HCT116 (cell line): ENCODE results near the gene ATP8B3. TPM values are rescaled to one million over a fixed set of nuclear protein-coding genes. Genes with fewer than 3 reads are reported as not detected.

ENCODE experiments used
- ATAC-seq: fragments of 200-7000 bp; cut with Tn5 transposase; 2 replicates; pipeline ENCODE4 v1.9.1; 2020; ENCODE audit warnings: mild to moderate bottlenecking, moderate library complexity
- BruUV-seq: library from RNA; stranded (reverse); fragments of 400-500 nt; replicated peaks from 2 replicates; lab custom pipeline; 2021; lab: Mats Ljungman, UMichigan
- CTCF ChIA-PET: fragments of 300-600 bp; sonication (Branson Sonifier 250); formaldehyde crosslinking; loops from one replicate; lab custom pipeline; 2021; ENCODE audit warnings: antibody characterized with exemption; lab: Charles Lee
- POLR2A ChIA-PET: fragments of 300-600, 350-600 bp; sonication (Branson Sonifier 250); formaldehyde crosslinking; loops from one replicate; lab custom pipeline; 2021; ENCODE audit warnings: antibody characterized with exemption; lab: Charles Lee
- RAD21 ChIA-PET, 2 experiments: fragments of 300-600 bp; sonication (Branson Sonifier 250); formaldehyde crosslinking; loops; one replicate each; lab custom pipeline; 2023; ENCODE audit warnings: low total read pairs in 2 of 2; ENCODE audit not compliant: uncharacterized antibody in 2 of 2, unreplicated experiment in 2 of 2, low non-redundant PET in 1 of 2; lab: Charles Lee
- DNase-seq: peaks from one replicate; pipeline ENCODE4 v3.0.0-alpha.2; 2010; ENCODE audit warnings: low read depth, low spot score
- H2AFZ ChIP-seq: fragments of 200-600 bp; shearing (Covaris generic), sonication (generic); 2 replicates; pipeline ENCODE4 v1.6.1; 2017; ENCODE audit warnings: low read depth, mixed run types, mixed read lengths, antibody characterized with exemption, low read length; ENCODE audit not compliant: poor library complexity, severe bottlenecking
- H3K27ac ChIP-seq: 2 replicates; pipeline ENCODE4 v1.5.1; 2012; ENCODE audit warnings: low read depth, low read length
- H3K27me3 ChIP-seq: fragments of 200-600 bp; sonication (generic); 2 replicates; pipeline ENCODE4 v1.6.1; 2016; ENCODE audit warnings: mixed run types, low read length, mixed read lengths; ENCODE audit not compliant: insufficient read depth
- H3K36me3 ChIP-seq, 2 experiments: fragments of 200-500 bp in 1 of 2; fragments of 200-600 bp in 1 of 2; sonication (Bioruptor generic) in 1 of 2; sonication (generic) in 1 of 2; 2 replicates each; pipeline versions ENCODE4 v1.5.1 to v1.6.1; 2014 to 2016; ENCODE audit warnings: low read length in 2 of 2, inconsistent platforms in 1 of 2, mixed read lengths in 1 of 2, mixed run types in 1 of 2; ENCODE audit not compliant: insufficient read depth in 2 of 2, control insufficient read depth in 1 of 2
- H3K4me1 ChIP-seq, 2 experiments: fragments of 200-600 bp in 1 of 2; sonication (generic) in 1 of 2; 2 replicates each; pipeline versions ENCODE4 v1.5.1 to v1.6.1; 2012 to 2017; ENCODE audit warnings: low read length in 2 of 2, inconsistent platforms in 1 of 2, mild to moderate bottlenecking in 1 of 2, mixed read lengths in 1 of 2, mixed run types in 1 of 2, moderate library complexity in 1 of 2; ENCODE audit not compliant: insufficient read depth in 2 of 2, control insufficient read depth in 1 of 2
- H3K4me2 ChIP-seq: fragments of 200-600 bp; sonication (generic); 2 replicates; pipeline ENCODE4 v1.6.1; 2017; ENCODE audit warnings: mixed run types, low read length, mixed read lengths
- H3K4me3 ChIP-seq, 2 experiments: fragments of 200-600 bp in 1 of 2; sonication (generic) in 1 of 2; replicated peaks in 1 of 2; 2 replicates each; pipeline ENCODE4 v1.5.1; 2011 to 2016; ENCODE audit warnings: low read length in 2 of 2, control low read depth in 1 of 2, low read depth in 1 of 2, mild to moderate bottlenecking in 1 of 2, mixed read lengths in 1 of 2, mixed run types in 1 of 2
- H3K79me2 ChIP-seq: fragments of 200-600 bp; sonication (generic); 2 replicates; pipeline ENCODE4 v1.6.1; 2017; ENCODE audit warnings: mild to moderate bottlenecking, mixed run types, low read length, moderate library complexity, mixed read lengths; ENCODE audit not compliant: insufficient read depth
- H3K9ac ChIP-seq: fragments of 200-600 bp; sonication (generic); 2 replicates; pipeline ENCODE4 v1.6.1; 2016; ENCODE audit warnings: low read length, mixed read lengths
- H3K9me2 ChIP-seq: fragments of 200-600 bp; sonication (generic), shearing (Covaris generic); 2 replicates; pipeline ENCODE4 v1.6.1; 2017; ENCODE audit warnings: mixed run types, mild to moderate bottlenecking, moderate library complexity; ENCODE audit not compliant: insufficient read depth
- H3K9me3 ChIP-seq, 2 experiments: fragments of 200-500 bp in 1 of 2; fragments of 200-600 bp in 1 of 2; sonication (Bioruptor generic) in 1 of 2; sonication (generic) in 1 of 2; 2 replicates each; pipeline ENCODE4 v1.6.1; 2014 to 2017; ENCODE audit warnings: low read length in 2 of 2, mixed read lengths in 2 of 2, inconsistent platforms in 1 of 2, low read depth in 1 of 2, mild to moderate bottlenecking in 1 of 2, mixed run types in 1 of 2, moderate library complexity in 1 of 2; ENCODE audit not compliant: control insufficient read depth in 1 of 2, insufficient read depth in 1 of 2
- H4K20me1 ChIP-seq: fragments of 200-600 bp; sonication (generic), shearing (Covaris generic); 2 replicates; pipeline ENCODE4 v1.6.1; 2017; ENCODE audit warnings: mixed run types, mild to moderate bottlenecking, moderate library complexity; ENCODE audit not compliant: insufficient read depth
- CBX3 ChIP-seq: IDR thresholded peaks from 2 replicates; pipeline ENCODE4 v1.6.1; 2012; ENCODE audit warnings: low read depth
- CEBPB ChIP-seq: IDR thresholded peaks from 2 replicates; pipeline ENCODE4 v1.6.1; 2012; ENCODE audit warnings: low read depth
- CTCF ChIP-seq, 3 experiments: fragments of 200-600 bp in 1 of 3; sonication (generic) in 1 of 3; IDR thresholded peaks in 2 of 3; conservative IDR thresholded peaks in 1 of 3; 2 replicates each; pipeline ENCODE4 v1.5.1; 2012 to 2017; ENCODE audit warnings: low read depth in 2 of 3, low read length in 2 of 3, antibody characterized with exemption in 1 of 3, borderline replicate concordance in 1 of 3, control low read depth in 1 of 3, mild to moderate bottlenecking in 1 of 3, mixed read lengths in 1 of 3, mixed run types in 1 of 3, moderate library complexity in 1 of 3; ENCODE audit not compliant: insufficient read depth in 1 of 3
- EGR1 ChIP-seq: IDR thresholded peaks from 2 replicates; pipeline ENCODE4 v1.6.1; 2012; ENCODE audit warnings: low read depth
- ELF1 ChIP-seq: IDR thresholded peaks from 2 replicates; pipeline ENCODE4 v1.6.1; 2012; ENCODE audit warnings: low read depth, borderline replicate concordance
- EZH2 ChIP-seq: fragments of 200-600 bp; sonication (generic); IDR thresholded peaks from 2 replicates; pipeline ENCODE4 v1.6.1; 2017; ENCODE audit warnings: antibody characterized with exemption, mixed run types
- EZH2phosphoT487 ChIP-seq: fragments of 200-600 bp; IDR thresholded peaks from 2 replicates; pipeline ENCODE4 v1.6.1; 2018; ENCODE audit warnings: antibody characterized with exemption, borderline replicate concordance
- FOSL1 ChIP-seq: IDR thresholded peaks from 2 replicates; pipeline ENCODE4 v1.6.1; 2012; ENCODE audit warnings: low read depth
- JUND ChIP-seq: IDR thresholded peaks from 2 replicates; pipeline ENCODE4 v1.6.1; 2012
- MAX ChIP-seq: IDR thresholded peaks from 2 replicates; pipeline ENCODE4 v1.6.1; 2012
- POLR2A ChIP-seq: IDR thresholded peaks from 2 replicates; pipeline ENCODE4 v1.7.0; 2011; ENCODE audit warnings: borderline replicate concordance; ENCODE audit not compliant: insufficient read depth, insufficient read length; ENCODE audit errors: extremely low read depth
- POLR2AphosphoS5 ChIP-seq: IDR thresholded peaks from 2 replicates; pipeline ENCODE4 v1.6.1; 2011; ENCODE audit warnings: mild to moderate bottlenecking, low read depth, low read length, moderate library complexity
- RAD21 ChIP-seq: IDR thresholded peaks from 2 replicates; pipeline ENCODE4 v1.6.1; 2012; ENCODE audit warnings: low read depth, mild to moderate bottlenecking
- REST ChIP-seq: IDR thresholded peaks from 2 replicates; pipeline ENCODE4 v1.6.1; 2012; ENCODE audit warnings: low read depth
- SIN3A ChIP-seq: IDR thresholded peaks from 2 replicates; pipeline ENCODE4 v1.6.1; 2012; ENCODE audit warnings: low read depth
- SP1 ChIP-seq: IDR thresholded peaks from 2 replicates; pipeline ENCODE4 v1.6.1; 2012; ENCODE audit warnings: low read depth
- SRF ChIP-seq: IDR thresholded peaks from 2 replicates; pipeline ENCODE4 v1.6.1; 2012; ENCODE audit warnings: low read depth
- TCF7L2 ChIP-seq: IDR thresholded peaks from 2 replicates; pipeline ENCODE4 v1.7.0; 2011; ENCODE audit warnings: borderline replicate concordance, inconsistent platforms; ENCODE audit not compliant: insufficient read depth, insufficient read length; ENCODE audit errors: extremely low read depth
- YY1 ChIP-seq: IDR thresholded peaks from 2 replicates; pipeline ENCODE4 v1.6.1; 2011; ENCODE audit warnings: low read length, low read depth, moderate library complexity, mild to moderate bottlenecking; ENCODE audit not compliant: insufficient replicate concordance; ENCODE audit errors: extremely low read depth
- ZNF274 ChIP-seq: fragments of 200-500 bp; sonication (Bioruptor generic); IDR thresholded peaks from 2 replicates; pipeline ENCODE4 v1.6.1; 2014; ENCODE audit warnings: mild to moderate bottlenecking, low read depth, low read length, inconsistent platforms
- intact Hi-C: fragments of 100-400 bp; cut with micrococcal nuclease; formaldehyde crosslinking; loops from 2 replicates; pipeline ENCODE4 v1.10.0; 2022
- total RNA-seq: library from RNA; stranded (reverse); gene quantifications from one replicate; pipeline ENCODE4 v1.2.1, GENCODE V29; 2021; ENCODE audit not compliant: unreplicated experiment
- TF ChIP-seq, protein P1 (sequence below): IDR thresholded peaks from 2 replicates; pipeline ENCODE4 v1.6.1; 2012

The ATP8B3 gene
- total RNA-seq, 1 experiment from 2014 or later: 17.0 TPM

- no peaks in the 10 kb centered on the region for H3K9me2 ChIP-seq
- ChIA-PET CTCF (interaction anchor here (0.7 to 1.9 kb wide), 6 partner anchors 20 to 201 kb away, joined by 3 to 11 read pairs (median 4); no protein-coding TSS in a partner anchor), RAD21 (interaction anchor here (0.6 to 1.7 kb wide), 8 partner anchors 8 to 87 kb away, joined by 3 to 8 read pairs (median 4); no protein-coding TSS in a partner anchor), POLR2A (interaction anchor here (0.8 to 2.3 kb wide), 13 partner anchors 8 to 478 kb away, joined by 3 to 12 read pairs (median 4); partner anchors contain the start of genes CIRBP and TCF3)
- DNase-seq: peak; percentile 100
- peaks cover 27% of the 10 kb centered on the region; the same call in 1 of the 2 replicates for H3K79me2 ChIP-seq
- BruUV-seq: no TSS peak
- H2AFZ ChIP-seq: no peak overlapping the region
- peak; percentile 77 for ATAC-seq
- H3K4me2 ChIP-seq: peak overlapping the region; percentile 86
- H3K4me1 ChIP-seq: peaks cover 37 to 78% of the 10 kb centered on the region in 2 experiments
- no peaks in the 10 kb centered on the region for H3K9me3 ChIP-seq
- no peaks in the 10 kb centered on the region for H4K20me1 ChIP-seq
- H3K27me3 ChIP-seq: no peaks in the 10 kb centered on the region
- no peaks in the 10 kb centered on the region for H3K36me3 ChIP-seq
- H3K9ac ChIP-seq: peak overlapping the region; percentile 98
- peak overlapping the region; percentile 67 to 78 for H3K4me3 ChIP-seq
- intact Hi-C loops: loop anchor here (5.0 kb wide), 1 partner anchor 75 kb away; no protein-coding TSS in a partner anchor
- H3K27ac ChIP-seq: peak overlapping the region; percentile 100
- TF ChIP-seq, protein P1, sequence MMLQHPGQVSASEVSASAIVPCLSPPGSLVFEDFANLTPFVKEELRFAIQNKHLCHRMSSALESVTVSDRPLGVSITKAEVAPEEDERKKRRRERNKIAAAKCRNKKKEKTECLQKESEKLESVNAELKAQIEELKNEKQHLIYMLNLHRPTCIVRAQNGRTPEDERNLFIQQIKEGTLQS: no peak
- no peak for TF ChIP-seq REST
- TF ChIP-seq TCF7L2: peak; percentile 85
- peak; percentile 62 for TF ChIP-seq SP1
- TF ChIP-seq CBX3: peak; percentile 31; the same call in 1 of the 2 replicates
- TF ChIP-seq SIN3A: peak; percentile 42; the same call in 1 of the 2 replicates
- no peak for TF ChIP-seq CTCF (IDR thresholded peaks at IDR 0.05 in 2 of 3, conservative IDR thresholded peaks at IDR 0.05 in 1 of 3; ENCODE audit: borderline replicate concordance in 1 of 3, insufficient read depth in 1 of 3, low read depth in 2 of 3, low read length in 2 of 3)
- no peak for TF ChIP-seq EZH2
- no peak; the same call in 1 of the 2 replicates for TF ChIP-seq SRF
- TF ChIP-seq JUND: peak; percentile 66; the same call in 1 of the 2 replicates
- no peak for TF ChIP-seq RAD21
- TF ChIP-seq EZH2phosphoT487: no peak
- TF ChIP-seq CEBPB: no peak
- no peak; the same call in 1 of the 2 replicates for TF ChIP-seq POLR2AphosphoS5
- peak; percentile 15 for TF ChIP-seq YY1
- TF ChIP-seq EGR1: no peak; the same call in 1 of the 2 replicates
- TF ChIP-seq FOSL1: peak; percentile 83
- TF ChIP-seq ELF1: no peak; the same call in 1 of the 2 replicates
- no peak for TF ChIP-seq MAX
- TF ChIP-seq ZNF274: no peak
- no peak for TF ChIP-seq POLR2A
Observed at GRCh38 chr19:1747285-1748114, 64.6 kb downstream of the ATP8B3 start.
